ENCODE data around the gene ALB. TPM values are rescaled to one million over a fixed set of nuclear protein-coding genes. Genes with fewer than 3 reads are reported as not detected.

Gene ALB
- total RNA-seq = 0.11 TPM in 1 of 2 replicates, not detected in the other

DNA sequence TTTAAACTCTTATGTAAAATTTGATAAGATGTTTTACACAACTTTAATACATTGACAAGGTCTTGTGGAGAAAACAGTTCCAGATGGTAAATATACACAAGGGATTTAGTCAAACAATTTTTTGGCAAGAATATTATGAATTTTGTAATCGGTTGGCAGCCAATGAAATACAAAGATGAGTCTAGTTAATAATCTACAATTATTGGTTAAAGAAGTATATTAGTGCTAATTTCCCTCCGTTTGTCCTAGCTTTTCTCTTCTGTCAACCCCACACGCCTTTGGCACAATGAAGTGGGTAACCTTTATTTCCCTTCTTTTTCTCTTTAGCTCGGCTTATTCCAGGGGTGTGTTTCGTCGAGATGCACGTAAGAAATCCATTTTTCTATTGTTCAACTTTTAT, at the start of gene ALB:
Gene ALB, plus strand, starts transcription at position 246 of the 400 bp plus-strand sequence. Its CDS starts 41 bp downstream, at position 287.

GRCh38 chr4:73435984-73436383, 31.9 kb downstream of the ALB start, which contains the start of gene AFP:
Gene AFP, plus strand, starts transcription at chr4:73436221. Its CDS starts 42 bp downstream, at chr4:73436263.

Other genes with a start within 250 kb of the ALB start
- gene ANKRD17, start 145.5 kb upstream of the ALB start, total RNA-seq = 58.3 and 61.2 TPM in 2 replicates
- 2.3 TPM in 1 of 2 replicates, not detected in the other for gene AFP, start 31.9 kb downstream of the ALB start, total RNA-seq
- not detected in 2 replicates for gene AFM, start 77.5 kb downstream of the ALB start, total RNA-seq
- 0.33 and 0.39 TPM in 2 replicates for gene RASSF6, start 216.1 kb downstream of the ALB start, total RNA-seq